ENCODE data around the gene WDR27.

Gene WDR27

DNA sequence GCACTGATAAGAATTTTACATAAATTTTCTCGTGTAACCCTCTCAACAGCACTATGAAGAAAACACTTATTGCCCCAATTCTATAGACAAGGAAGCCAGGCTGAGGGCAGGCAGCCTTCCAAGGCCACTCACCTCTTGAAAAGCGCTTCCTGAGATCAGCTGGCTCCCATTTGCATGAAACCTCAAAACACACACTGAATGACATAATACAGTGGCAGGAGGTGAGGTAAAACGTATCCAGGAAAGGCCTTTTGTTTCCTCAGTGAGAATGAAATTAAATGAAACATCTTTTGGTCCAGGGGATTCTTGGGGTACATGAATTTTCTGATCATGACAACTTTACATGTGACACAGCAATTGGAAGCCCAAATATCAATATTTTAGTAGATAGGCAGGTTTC is 112.5 kb downstream of the WDR27 start:
- Histone ChIP-seq H3K9ac (ENCODE audit: low read depth, low read length) (no peak overlapping the region), H3K4me1 (ENCODE audit: control insufficient read depth, insufficient read depth, low read length) (peaks cover 12% of the 10 kb centered on the region)

DNA sequence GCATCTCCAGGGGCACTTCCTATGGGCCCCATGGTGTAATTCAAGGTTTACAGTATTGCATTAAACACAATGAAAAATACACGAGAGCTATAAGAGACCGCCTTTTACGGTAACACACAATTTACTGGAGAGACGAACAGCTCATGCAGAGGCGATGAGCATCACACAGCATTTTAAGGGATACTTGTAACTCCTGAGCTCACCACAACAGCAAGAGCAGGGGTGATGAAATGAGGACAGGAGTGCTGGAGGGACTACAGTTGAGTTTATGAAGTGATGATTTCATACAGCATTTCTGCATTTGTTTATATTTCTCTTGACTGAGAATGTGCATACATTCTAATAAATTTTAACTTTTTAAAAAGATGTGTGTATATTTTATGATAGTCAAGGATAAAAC is 113.9 kb downstream of the WDR27 start:
- Histone ChIP-seq H3K9me3 (replicated peaks; ENCODE audit: low read length) (no peaks in the 10 kb centered on the region), H3K36me3 (ENCODE audit: insufficient read depth, low read length) (no peaks in the 10 kb centered on the region), H3K27me3 (ENCODE audit: control insufficient read depth, insufficient read depth, low read length) (no peaks in the 10 kb centered on the region), H3K4me3 (ENCODE audit: low read length) (no peak overlapping the region), H3K4me1 (ENCODE audit: control insufficient read depth, insufficient read depth, low read length) (peaks cover 12% of the 10 kb centered on the region), H3K4me2 (ENCODE audit: low read length) (no peak overlapping the region), H3K9ac (ENCODE audit: low read depth, low read length) (no peak overlapping the region)

More for the DNA sequence above, 112.5 kb downstream of the WDR27 start:
- Histone ChIP-seq H3K9me3 (replicated peaks; ENCODE audit: low read length) (no peaks in the 10 kb centered on the region), H3K4me2 (ENCODE audit: low read length) (no peak overlapping the region), H3K4me3 (ENCODE audit: low read length) (no peak overlapping the region), H3K36me3 (ENCODE audit: insufficient read depth, low read length) (no peaks in the 10 kb centered on the region), H3K27me3 (ENCODE audit: control insufficient read depth, insufficient read depth, low read length) (no peaks in the 10 kb centered on the region)

DNA sequence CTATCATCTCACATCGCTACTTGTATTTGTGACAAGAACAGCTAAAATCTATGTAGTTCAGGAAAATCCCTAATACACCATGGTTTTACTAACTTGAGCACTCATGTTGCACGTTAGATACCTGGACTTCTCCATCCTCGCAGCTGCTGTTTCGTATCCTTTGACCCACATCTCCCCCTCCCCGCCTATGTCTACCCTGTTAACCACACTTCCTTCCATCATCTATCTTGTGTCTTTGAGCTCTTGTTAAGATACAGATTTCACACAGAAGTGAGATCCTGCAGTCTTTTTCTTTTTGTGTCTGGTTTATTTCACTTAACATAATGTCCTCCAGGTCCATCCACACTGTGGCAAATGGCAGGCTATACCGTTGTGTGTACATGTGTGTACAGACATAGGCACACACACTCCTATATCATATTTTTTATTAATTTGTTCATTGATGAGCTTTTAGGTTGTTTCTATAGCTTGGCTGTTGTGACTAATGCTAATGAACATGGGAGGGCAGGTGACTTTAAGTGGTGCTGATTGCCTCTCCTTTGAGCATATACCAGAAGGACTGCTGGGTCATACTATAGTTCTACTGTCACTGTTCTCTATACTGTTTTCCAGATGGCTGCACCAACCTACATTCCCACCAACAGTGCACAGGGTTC is 117.8 kb downstream of the WDR27 start:
- Histone ChIP-seq H3K4me3 (ENCODE audit: low read length) (no peak overlapping the region), H3K4me2 (ENCODE audit: low read length) (no peak overlapping the region), H3K9ac (ENCODE audit: low read depth, low read length) (no peak overlapping the region), H3K27me3 (ENCODE audit: control insufficient read depth, insufficient read depth, low read length) (no peaks in the 10 kb centered on the region), H3K9me3 (replicated peaks; ENCODE audit: low read length) (no peaks in the 10 kb centered on the region), H3K36me3 (ENCODE audit: insufficient read depth, low read length) (no peaks in the 10 kb centered on the region), H3K4me1 (ENCODE audit: control insufficient read depth, insufficient read depth, low read length) (no peaks in the 10 kb centered on the region)

DNA sequence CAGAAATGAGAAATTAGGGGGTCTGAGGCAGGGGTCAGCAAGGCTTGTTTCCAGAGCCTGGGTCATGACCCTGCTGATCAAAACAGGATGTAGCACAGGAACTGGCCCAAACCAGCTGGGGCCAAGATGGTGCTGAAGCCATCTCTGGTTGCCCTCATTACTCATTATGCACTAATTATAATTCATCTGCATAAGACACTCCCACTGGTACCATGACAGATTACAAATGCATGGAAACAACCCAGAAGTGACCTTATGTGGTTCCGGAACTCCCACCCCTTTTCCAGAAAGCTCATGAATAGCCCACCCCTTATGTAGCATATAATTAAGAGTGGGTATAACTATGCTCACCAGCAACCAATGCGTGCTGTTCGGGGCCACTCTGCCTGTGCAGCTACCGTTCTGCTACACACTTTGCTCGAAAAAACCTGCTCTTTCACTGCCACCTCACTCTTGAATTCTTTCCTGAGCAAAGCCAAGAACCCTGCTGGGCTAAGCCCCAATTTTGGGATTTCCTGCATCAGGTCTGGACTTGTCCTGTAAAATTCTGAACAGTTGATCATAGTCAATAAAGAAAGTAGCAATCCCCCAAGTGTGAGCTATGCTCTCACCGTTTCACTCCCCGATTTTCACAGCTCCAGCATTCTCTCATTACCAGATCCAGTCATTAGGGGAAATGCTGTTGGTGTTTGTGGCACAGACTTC is 122.3 kb downstream of the WDR27 start:
- Histone ChIP-seq H3K9me3 (replicated peaks; ENCODE audit: low read length) (no peaks in the 10 kb centered on the region), H3K4me2 (ENCODE audit: low read length) (no peak overlapping the region), H3K4me3 (ENCODE audit: low read length) (no peak overlapping the region), H3K27me3 (ENCODE audit: control insufficient read depth, insufficient read depth, low read length) (no peaks in the 10 kb centered on the region), H3K4me1 (ENCODE audit: control insufficient read depth, insufficient read depth, low read length) (no peaks in the 10 kb centered on the region), H3K36me3 (ENCODE audit: insufficient read depth, low read length) (no peaks in the 10 kb centered on the region), H3K9ac (ENCODE audit: low read depth, low read length) (no peak overlapping the region)

DNA sequence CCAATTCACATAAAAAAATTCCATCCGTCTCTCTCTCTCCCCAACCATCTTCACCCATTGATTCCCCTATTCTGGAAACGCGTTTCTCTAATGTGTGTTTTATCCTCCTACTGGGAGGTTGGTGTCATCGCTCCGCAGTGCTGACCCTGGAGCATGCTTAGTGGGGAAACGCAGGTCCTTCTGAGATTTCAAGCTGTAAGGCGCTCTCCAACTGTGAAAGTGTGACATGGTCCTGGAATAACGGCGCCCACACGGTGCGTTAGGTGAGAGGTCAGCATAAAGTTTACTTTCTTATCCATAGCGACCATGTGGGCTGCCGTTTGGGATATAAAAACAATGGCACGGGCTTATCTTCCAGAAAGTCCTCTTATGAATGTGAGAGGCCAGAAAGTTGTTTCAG is 123.9 kb downstream of the WDR27 start:
- no peak overlapping the region for H3K4me3 ChIP-seq (ENCODE audit: low read length)
- H3K9me3 ChIP-seq (replicated peaks; ENCODE audit: low read length): no peaks in the 10 kb centered on the region
- H3K4me2 ChIP-seq (ENCODE audit: low read length): no peak overlapping the region
- H3K9ac ChIP-seq (ENCODE audit: low read depth, low read length): no peak overlapping the region
- H3K4me1 ChIP-seq (ENCODE audit: control insufficient read depth, insufficient read depth, low read length): no peaks in the 10 kb centered on the region
- H3K36me3 ChIP-seq (ENCODE audit: insufficient read depth, low read length): no peaks in the 10 kb centered on the region
- H3K27me3 ChIP-seq (ENCODE audit: control insufficient read depth, insufficient read depth, low read length): no peaks in the 10 kb centered on the region

DNA sequence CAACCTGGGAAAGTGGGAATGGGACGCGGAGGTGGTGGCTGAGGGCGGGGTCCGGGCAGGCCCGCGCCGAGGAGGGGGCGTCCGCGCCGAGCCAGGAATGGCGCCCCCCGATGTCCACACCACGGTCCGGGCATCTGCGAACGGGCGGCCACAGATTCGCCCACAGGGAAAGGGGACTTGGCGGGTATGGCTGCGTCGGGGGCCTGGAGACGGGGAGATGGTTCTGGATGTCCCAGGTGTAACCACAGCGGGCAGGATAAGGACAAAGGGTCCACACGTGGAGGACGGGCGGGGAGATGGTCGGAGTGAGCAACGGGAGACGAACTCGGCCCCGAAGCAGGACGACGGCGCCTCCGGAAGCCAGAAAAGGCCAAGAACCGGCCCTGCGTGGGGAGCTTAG is 124.6 kb downstream of the WDR27 start:
- Histone ChIP-seq H3K9ac (ENCODE audit: low read depth, low read length) (no peak overlapping the region), H3K27me3 (ENCODE audit: control insufficient read depth, insufficient read depth, low read length) (no peaks in the 10 kb centered on the region), H3K4me3 (ENCODE audit: low read length) (no peak overlapping the region)

DNA sequence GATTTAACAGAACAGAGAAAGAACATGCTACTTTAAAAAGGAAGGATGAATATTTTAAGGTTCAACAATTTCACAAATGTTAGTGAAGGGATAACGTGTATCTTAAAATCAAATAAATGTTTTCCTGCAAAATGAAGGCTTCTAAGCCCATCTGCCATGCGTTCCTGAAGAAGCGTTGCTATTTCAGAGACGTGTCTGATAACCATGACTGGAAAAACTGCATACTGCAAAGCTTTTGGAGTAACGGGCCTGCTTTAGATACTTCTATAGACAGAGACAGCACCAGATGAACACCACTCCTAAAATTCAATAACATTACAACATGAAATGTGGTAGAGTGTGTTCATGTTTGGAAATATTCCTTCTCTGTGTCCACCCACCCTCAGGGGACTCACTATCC is 126.0 kb downstream of the WDR27 start:
- Histone ChIP-seq H3K9me3 (replicated peaks; ENCODE audit: low read length) (no peaks in the 10 kb centered on the region), H3K27me3 (ENCODE audit: control insufficient read depth, insufficient read depth, low read length) (no peaks in the 10 kb centered on the region), H3K4me1 (ENCODE audit: control insufficient read depth, insufficient read depth, low read length) (peaks cover 9% of the 10 kb centered on the region), H3K4me2 (ENCODE audit: low read length) (no peak overlapping the region), H3K4me3 (ENCODE audit: low read length) (no peak overlapping the region), H3K9ac (ENCODE audit: low read depth, low read length) (no peak overlapping the region), H3K36me3 (ENCODE audit: insufficient read depth, low read length) (no peaks in the 10 kb centered on the region)

More for the DNA sequence above, 124.6 kb downstream of the WDR27 start:
- Histone ChIP-seq H3K4me2 (ENCODE audit: low read length) (no peak overlapping the region), H3K4me1 (ENCODE audit: control insufficient read depth, insufficient read depth, low read length) (no peaks in the 10 kb centered on the region), H3K36me3 (ENCODE audit: insufficient read depth, low read length) (no peaks in the 10 kb centered on the region), H3K9me3 (replicated peaks; ENCODE audit: low read length) (no peaks in the 10 kb centered on the region)

DNA sequence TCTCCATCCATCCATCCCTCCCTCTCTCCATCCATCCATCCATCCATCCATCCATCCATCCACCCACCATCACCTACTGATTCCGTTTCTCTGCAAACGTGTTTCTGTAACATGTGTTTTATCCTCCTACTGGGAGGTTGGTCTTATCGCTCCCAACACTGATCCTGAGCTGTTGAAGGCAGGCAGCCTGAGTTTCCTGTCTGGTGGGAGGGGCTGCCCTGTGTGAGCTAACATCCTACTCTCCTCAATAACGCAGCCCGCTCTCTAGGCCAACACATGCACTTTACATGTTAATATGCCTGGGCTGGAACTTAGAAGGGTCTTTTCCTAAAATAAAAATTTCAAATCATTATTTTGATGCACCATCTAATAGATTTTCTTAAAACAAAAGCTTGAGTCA is 126.5 kb downstream of the WDR27 start:
- H3K4me1 ChIP-seq (ENCODE audit: control insufficient read depth, insufficient read depth, low read length): peaks cover 10% of the 10 kb centered on the region
- no peaks in the 10 kb centered on the region for H3K27me3 ChIP-seq (ENCODE audit: control insufficient read depth, insufficient read depth, low read length)
- H3K36me3 ChIP-seq (ENCODE audit: insufficient read depth, low read length): no peaks in the 10 kb centered on the region
- H3K9me3 ChIP-seq (replicated peaks; ENCODE audit: low read length): no peaks in the 10 kb centered on the region
- H3K4me2 ChIP-seq (ENCODE audit: low read length): no peak overlapping the region
- H3K4me3 ChIP-seq (ENCODE audit: low read length): no peak overlapping the region
- H3K9ac ChIP-seq (ENCODE audit: low read depth, low read length): no peak overlapping the region

DNA sequence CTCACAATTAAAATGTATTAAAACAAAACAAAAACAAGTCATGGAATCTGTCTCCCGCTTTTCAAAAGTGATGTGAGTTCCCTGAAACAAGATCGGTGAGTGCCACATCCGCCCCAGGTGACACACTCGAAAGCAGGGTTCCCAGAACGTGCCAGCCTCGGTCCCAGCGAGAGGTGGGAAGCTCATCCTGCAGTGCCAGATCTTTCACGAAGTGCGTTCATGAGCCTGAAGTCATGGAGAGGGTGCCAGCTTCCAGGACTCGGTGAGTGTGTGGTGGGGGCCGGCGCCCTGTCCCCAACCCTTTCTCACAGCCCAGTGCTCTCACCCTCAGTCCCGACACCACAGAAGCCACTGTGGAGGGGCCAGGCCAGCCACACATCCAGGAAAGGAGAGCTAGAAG is 127.4 kb downstream of the WDR27 start:
- Histone ChIP-seq H3K4me2 (ENCODE audit: low read length) (no peak overlapping the region), H3K27me3 (ENCODE audit: control insufficient read depth, insufficient read depth, low read length) (no peaks in the 10 kb centered on the region), H3K9ac (ENCODE audit: low read depth, low read length) (no peak overlapping the region), H3K9me3 (replicated peaks; ENCODE audit: low read length) (no peaks in the 10 kb centered on the region), H3K36me3 (ENCODE audit: insufficient read depth, low read length) (no peaks in the 10 kb centered on the region), H3K4me3 (ENCODE audit: low read length) (no peak overlapping the region), H3K4me1 (ENCODE audit: control insufficient read depth, insufficient read depth, low read length) (peaks cover 10% of the 10 kb centered on the region)

DNA sequence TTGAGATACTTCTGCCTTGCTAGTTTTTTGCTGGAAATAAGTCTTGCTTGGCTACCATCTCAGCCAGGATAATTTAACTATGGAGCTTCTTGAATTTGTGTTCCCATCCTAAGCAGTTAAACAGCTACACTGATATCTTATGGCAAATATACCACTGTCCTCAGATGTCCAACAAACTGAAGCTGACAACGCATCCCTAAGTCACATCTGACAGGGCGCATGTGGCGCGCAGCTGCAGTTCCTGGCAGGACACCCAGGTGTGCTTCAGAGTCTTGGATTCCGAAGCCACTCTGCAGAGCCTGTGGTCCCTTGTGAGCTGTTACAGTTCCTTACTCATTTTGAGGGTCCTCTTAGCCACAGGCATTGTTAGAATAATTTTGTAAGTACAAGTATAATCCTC is 127.9 kb downstream of the WDR27 start:
- Histone ChIP-seq H3K9ac (ENCODE audit: low read depth, low read length) (no peak overlapping the region), H3K4me2 (ENCODE audit: low read length) (no peak overlapping the region), H3K9me3 (replicated peaks; ENCODE audit: low read length) (no peaks in the 10 kb centered on the region)

DNA sequence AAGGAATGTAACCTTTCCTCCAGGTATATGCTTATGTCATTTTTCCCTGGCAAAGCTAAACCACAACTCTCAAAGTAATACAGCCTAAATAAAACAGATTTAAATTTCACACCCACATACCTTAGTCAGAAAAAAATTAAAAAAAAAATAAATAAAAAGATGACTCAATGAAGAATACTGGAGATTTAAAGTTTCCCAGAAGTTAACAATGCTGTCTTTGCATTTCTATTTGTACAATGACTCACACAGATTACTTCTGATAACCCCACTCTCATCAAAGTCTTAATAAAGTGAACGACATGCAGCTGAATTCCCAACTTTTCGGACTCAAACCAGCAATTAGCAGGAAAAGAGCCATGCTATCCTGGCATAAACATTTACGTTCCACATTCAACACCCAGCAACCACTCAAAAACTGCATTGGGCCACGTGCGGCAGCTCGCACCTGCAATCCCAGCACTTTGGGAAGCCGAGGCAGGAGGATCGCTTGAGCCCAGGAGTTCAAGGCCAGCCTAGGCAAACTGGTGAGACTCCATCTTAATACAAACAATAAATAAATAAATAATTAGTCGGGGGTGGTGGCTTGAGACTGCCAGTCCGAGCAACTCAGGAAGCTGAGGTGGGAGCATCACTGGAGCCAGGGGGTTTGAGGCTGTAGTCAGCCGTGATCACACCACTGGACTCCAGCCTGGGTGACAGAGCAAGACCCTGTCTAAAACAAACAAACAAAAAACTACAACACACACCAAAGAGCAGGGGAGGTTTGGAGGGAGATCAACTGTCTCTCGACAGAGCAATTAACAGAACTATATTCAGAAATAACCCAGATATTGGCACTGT is 130.5 kb downstream of the WDR27 start:
- Histone ChIP-seq H3K36me3 (ENCODE audit: insufficient read depth, low read length) (no peaks in the 10 kb centered on the region), H3K4me2 (ENCODE audit: low read length) (no peak overlapping the region), H3K27me3 (ENCODE audit: control insufficient read depth, insufficient read depth, low read length) (no peaks in the 10 kb centered on the region), H3K4me3 (ENCODE audit: low read length) (no peak overlapping the region), H3K9ac (ENCODE audit: low read depth, low read length) (no peak overlapping the region), H3K4me1 (ENCODE audit: control insufficient read depth, insufficient read depth, low read length) (peaks cover 10% of the 10 kb centered on the region), H3K9me3 (replicated peaks; ENCODE audit: low read length) (no peaks in the 10 kb centered on the region)

More for the DNA sequence above, 127.9 kb downstream of the WDR27 start:
- peaks cover 10% of the 10 kb centered on the region for H3K4me1 ChIP-seq (ENCODE audit: control insufficient read depth, insufficient read depth, low read length)
- H3K4me3 ChIP-seq (ENCODE audit: low read length): no peak overlapping the region
- H3K27me3 ChIP-seq (ENCODE audit: control insufficient read depth, insufficient read depth, low read length): no peaks in the 10 kb centered on the region
- no peaks in the 10 kb centered on the region for H3K36me3 ChIP-seq (ENCODE audit: insufficient read depth, low read length)

Data from skeletal muscle satellite cell (primary cell).